Mammary epithelial cell (primary cell): ENCODE measurements around the gene SEC11C.

Source experiments
- CTCF ChIP-seq, 2 donors: IDR thresholded peaks in 1 of 2; conservative IDR thresholded peaks in 1 of 2; 2 replicates each; pipeline ENCODE4 v1.5.1; 2011 to 2012; ENCODE audit warnings: inconsistent platforms in 2 of 2, low read length in 2 of 2, mild to moderate bottlenecking in 2 of 2, control low read depth in 1 of 2, low read depth in 1 of 2; ENCODE audit not compliant: insufficient read depth in 1 of 2; ENCODE audit errors: extremely low read depth in 1 of 2
- EZH2 ChIP-seq: IDR thresholded peaks from 2 replicates; pipeline ENCODE4 v1.6.1; 2012; ENCODE audit warnings: low read length, inconsistent platforms, borderline replicate concordance

DNA sequence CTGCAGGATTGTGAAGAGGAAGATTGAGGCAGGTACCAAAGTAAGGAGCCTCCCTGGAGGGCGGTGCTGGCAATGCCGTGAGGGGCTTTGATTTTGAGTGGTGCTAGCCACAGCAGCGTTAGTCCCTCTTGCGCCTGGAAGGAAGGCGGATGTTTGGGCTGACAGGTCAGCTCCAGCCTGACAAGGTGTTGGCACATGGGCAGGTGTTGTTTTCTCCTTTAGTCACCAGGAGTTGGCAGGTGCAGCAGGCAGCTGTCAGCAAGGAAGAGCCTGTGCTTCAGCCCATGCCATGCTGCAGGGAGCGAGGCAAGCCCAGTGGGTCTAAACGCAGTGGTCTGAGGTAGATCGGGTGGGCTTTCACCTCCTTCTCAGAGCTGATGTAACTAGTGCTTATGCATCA lies 8.5 kb downstream of the SEC11C start:
- no peak for TF ChIP-seq CTCF (conservative IDR thresholded peaks at IDR 0.05 in 1 of 2, IDR thresholded peaks at IDR 0.05 in 1 of 2; ENCODE audit: extremely low read depth in 1 of 2, insufficient read depth in 1 of 2, low read depth in 1 of 2, low read length in 2 of 2)
- TF ChIP-seq EZH2, result no peak
